HepG2 (cell line): ENCODE data around the gene SUOX.

Experiments
- E2F5 ChIP-seq: sonication (generic); formaldehyde crosslinking; conservative IDR thresholded peaks from 2 replicates; pipeline ENCODE4 v1.4.0; 2020; ENCODE audit warnings: missing genetic modification reagents
- FIP1L1 ChIP-seq: fragments of 200-400 bp; formaldehyde crosslinking; IDR thresholded peaks from 2 replicates; pipeline ENCODE4 v1.6.1; 2018; ENCODE audit warnings: low read depth, mild to moderate bottlenecking, low read length, moderate library complexity, borderline replicate concordance; ENCODE audit not compliant: insufficient read depth
- MEIS1 ChIP-seq: sonication (generic); formaldehyde crosslinking; IDR thresholded peaks from 2 replicates; pipeline ENCODE4 v1.9.0; 2021; ENCODE audit warnings: mild to moderate bottlenecking, missing genetic modification reagents, moderate library complexity, borderline replicate concordance
- PRPF4 ChIP-seq: fragments of 200-400 bp; formaldehyde crosslinking; IDR thresholded peaks from 2 replicates; pipeline ENCODE4 v1.6.1; 2016; ENCODE audit warnings: low read length, low read depth; ENCODE audit not compliant: poor library complexity, severe bottlenecking
- ZFP1 ChIP-seq: IDR thresholded peaks from 2 replicates; pipeline ENCODE4 v1.6.1; 2016
- ZNF10 ChIP-seq: sonication (generic); formaldehyde crosslinking; IDR thresholded peaks from 2 replicates; pipeline ENCODE4 v1.4.0; 2020; ENCODE audit warnings: mild to moderate bottlenecking, low read depth, missing genetic modification reagents, borderline replicate concordance
- ZNF224 ChIP-seq: sonication (generic); formaldehyde crosslinking; IDR thresholded peaks from 2 replicates; pipeline ENCODE4 v1.5.0; 2020; ENCODE audit warnings: mild to moderate bottlenecking, missing genetic modification reagents
- TF ChIP-seq, protein P1 (sequence below): sonication (generic); formaldehyde crosslinking; IDR thresholded peaks from 2 replicates; pipeline ENCODE4 v1.4.0; 2020; ENCODE audit warnings: missing genetic modification reagents, mild to moderate bottlenecking, borderline replicate concordance

DNA sequence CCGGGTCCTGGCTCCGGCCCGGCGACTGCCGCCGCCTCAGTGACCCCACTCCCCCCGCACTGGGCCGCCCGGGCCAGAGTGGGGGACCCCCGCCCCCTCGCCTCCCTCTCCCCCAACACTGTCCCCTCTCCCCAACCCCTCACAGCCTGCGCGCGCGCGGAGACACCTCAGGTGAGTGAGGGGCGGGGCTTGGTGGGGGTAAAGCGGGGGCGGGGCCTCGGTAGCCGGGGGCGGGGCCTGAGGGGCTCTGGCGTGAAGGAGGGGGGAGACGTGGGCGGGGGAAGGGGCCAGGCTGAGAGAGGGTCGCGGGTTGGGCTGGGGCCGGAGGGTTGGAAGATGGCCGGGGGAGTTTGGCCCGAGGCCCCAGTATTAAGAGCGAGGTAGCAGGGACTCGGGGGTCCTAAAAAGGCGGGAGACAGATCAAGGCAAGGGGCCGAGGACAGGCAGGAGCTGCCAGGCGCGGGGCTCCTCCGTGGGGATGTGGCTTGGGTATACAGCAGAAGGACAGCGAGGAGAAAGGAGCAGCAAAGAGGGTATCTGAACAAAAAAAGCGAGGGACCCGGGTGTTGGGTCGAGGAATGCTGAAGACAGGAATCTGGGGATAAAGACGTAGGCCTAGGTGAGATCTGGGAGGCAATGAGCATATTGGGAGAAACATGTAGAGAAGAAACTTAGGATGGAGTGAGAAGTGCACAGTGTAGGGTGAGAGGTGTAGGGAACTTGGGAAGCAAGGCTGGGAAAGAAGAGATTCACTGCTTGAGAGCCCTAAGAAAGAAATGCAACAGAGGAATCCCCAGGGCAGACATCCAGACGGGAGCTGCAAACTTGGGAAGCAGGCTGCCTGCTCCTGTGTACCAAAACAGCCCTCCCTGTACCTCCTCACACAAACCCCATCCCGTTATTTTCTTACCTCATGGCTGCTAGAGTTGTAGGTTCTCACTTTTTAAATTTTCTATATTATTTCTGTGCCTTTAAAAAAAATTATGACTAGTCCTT lies 10.8 kb downstream of the SUOX start:
- no peak for TF ChIP-seq FIP1L1
- no peak for TF ChIP-seq ZFP1 (CRISPR knock-in tag)
- TF ChIP-seq E2F5 = no peak
- TF ChIP-seq ZNF10 (CRISPR knock-in tag) = no peak
- TF ChIP-seq PRPF4 = no peak
- TF ChIP-seq MEIS1 (CRISPR knock-in tag) = no peak
- no peak for TF ChIP-seq ZNF224 (CRISPR knock-in tag)
- TF ChIP-seq, protein P1, sequence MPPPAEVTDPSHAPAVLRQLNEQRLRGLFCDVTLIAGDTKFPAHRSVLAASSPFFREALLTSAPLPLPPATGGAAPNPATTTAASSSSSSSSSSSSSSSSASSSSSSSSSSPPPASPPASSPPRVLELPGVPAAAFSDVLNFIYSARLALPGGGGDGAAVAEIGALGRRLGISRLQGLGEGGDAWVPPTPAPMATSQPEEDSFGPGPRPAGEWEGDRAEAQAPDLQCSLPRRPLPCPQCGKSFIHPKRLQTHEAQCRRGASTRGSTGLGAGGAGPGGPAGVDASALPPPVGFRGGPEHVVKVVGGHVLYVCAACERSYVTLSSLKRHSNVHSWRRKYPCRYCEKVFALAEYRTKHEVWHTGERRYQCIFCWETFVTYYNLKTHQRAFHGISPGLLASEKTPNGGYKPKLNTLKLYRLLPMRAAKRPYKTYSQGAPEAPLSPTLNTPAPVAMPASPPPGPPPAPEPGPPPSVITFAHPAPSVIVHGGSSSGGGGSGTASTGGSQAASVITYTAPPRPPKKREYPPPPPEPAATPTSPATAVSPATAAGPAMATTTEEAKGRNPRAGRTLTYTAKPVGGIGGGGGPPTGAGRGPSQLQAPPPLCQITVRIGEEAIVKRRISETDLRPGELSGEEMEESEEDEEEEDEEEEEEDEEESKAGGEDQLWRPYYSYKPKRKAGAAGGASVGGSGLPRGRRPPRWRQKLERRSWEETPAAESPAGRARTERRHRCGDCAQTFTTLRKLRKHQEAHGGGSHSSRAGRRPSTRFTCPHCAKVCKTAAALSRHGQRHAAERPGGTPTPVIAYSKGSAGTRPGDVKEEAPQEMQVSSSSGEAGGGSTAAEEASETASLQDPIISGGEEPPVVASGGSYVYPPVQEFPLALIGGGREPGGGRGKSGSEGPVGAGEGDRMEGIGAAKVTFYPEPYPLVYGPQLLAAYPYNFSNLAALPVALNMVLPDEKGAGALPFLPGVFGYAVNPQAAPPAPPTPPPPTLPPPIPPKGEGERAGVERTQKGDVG (CRISPR knock-in tag) = no peak
